A673 (cell line): Measurements from ENCODE around the gene SRGAP2B.
"Not testable (repeated sequence)": the region's sequence is repeated elsewhere in the genome, so short reads cannot be mapped to it uniquely, and the experiment has no call there.

Experiments used
- EZH2 ChIP-seq: fragments of 200-600 bp; sonication (generic); IDR thresholded peaks from 2 replicates; pipeline ENCODE4 v1.6.1; 2017; ENCODE audit warnings: borderline replicate concordance, low read depth, mild to moderate bottlenecking, mixed read lengths, antibody characterized with exemption, low read length; ENCODE audit not compliant: poor library complexity, severe bottlenecking
- TF ChIP-seq, protein P1 (sequence below): fragments of 300-800, 200-600 bp; sonication (generic); conservative IDR thresholded peaks from 2 replicates; pipeline ENCODE4 v1.5.1; 2017; ENCODE audit warnings: low read depth, mild to moderate bottlenecking, antibody characterized with exemption, low read length, moderate library complexity, mixed read lengths

DNA sequence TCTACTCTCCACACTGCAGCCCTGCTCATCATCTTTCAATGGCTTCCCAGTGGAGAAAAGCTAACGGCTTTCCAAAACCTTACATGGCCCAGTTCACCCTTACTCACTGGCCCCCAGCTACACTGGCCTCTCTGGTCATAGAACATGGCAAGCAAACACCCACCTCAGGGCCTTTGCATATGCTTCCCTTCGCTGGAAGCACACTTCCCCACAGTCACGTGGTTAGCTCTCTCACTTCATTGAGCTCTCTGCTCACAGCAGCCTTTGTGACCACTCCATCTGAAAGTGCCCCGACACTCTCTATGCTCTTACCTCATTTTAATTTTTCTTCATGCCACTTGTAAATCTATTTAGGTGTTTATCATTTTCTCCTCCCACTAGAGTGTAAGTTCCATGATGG lies 83.3 kb downstream of the SRGAP2B start:
- TF ChIP-seq, protein P1, sequence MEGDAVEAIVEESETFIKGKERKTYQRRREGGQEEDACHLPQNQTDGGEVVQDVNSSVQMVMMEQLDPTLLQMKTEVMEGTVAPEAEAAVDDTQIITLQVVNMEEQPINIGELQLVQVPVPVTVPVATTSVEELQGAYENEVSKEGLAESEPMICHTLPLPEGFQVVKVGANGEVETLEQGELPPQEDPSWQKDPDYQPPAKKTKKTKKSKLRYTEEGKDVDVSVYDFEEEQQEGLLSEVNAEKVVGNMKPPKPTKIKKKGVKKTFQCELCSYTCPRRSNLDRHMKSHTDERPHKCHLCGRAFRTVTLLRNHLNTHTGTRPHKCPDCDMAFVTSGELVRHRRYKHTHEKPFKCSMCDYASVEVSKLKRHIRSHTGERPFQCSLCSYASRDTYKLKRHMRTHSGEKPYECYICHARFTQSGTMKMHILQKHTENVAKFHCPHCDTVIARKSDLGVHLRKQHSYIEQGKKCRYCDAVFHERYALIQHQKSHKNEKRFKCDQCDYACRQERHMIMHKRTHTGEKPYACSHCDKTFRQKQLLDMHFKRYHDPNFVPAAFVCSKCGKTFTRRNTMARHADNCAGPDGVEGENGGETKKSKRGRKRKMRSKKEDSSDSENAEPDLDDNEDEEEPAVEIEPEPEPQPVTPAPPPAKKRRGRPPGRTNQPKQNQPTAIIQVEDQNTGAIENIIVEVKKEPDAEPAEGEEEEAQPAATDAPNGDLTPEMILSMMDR: not testable (repeated sequence)
- not testable (repeated sequence) for TF ChIP-seq EZH2
